Left renal cortex interstitium (tissue), 4 donors: ENCODE results near the gene IFT25. TPM values are rescaled to one million over a fixed set of nuclear protein-coding genes. Genes with fewer than 3 reads are reported as not detected.
A peak's percentile ranks its signal among the peaks of the same experiment; 100 is the strongest.
"Not testable (repeated sequence)": the region's sequence is repeated elsewhere in the genome, so short reads cannot be mapped to it uniquely, and the experiment has no call there.

Experiments used
- DNase-seq, 4 donors: peaks; one replicate each; pipeline ENCODE4 v3.0.0-alpha.2; 2013; ENCODE audit warnings: low read depth in 4 of 4, low spot score in 2 of 4, missing footprints in 1 of 4
- polyA plus RNA-seq, 4 donors: library from polyadenylated mRNA; unstranded; fragments of 120-200 nt; gene quantifications; one replicate each; pipeline ENCODE4 v1.2.1, GENCODE V29; 2013; ENCODE audit not compliant: insufficient read length in 4 of 4

The IFT25 gene
- 10 to 100 TPM; 44.9 to 66.6 (median 48.3) TPM for polyA plus RNA-seq

GRCh38 chr1:53945433-53946251 is at the start of gene IFT25:
TSS of gene IFT25 (minus strand) at chr1:53945699. CDS start at chr1:53940082, 5,617 bp downstream.
- peak; percentile 89 to 90 (median 90) for DNase-seq

GRCh38 chr1:53994516-53994915 is 49.0 kb upstream of the IFT25 start:
- DNase-seq: not testable (repeated sequence)

GRCh38 chr1:53992085-53992874 is 46.8 kb upstream of the IFT25 start:
- DNase-seq: no peak

GRCh38 chr1:53987880-53988279 is 42.4 kb upstream of the IFT25 start:
- DNase-seq: no peak

- no peak for DNase-seq
Observed at GRCh38 chr1:53986458-53986857, 41.0 kb upstream of the IFT25 start.

- no peak for DNase-seq
Observed at GRCh38 chr1:53984726-53985125, 39.2 kb upstream of the IFT25 start.

GRCh38 chr1:53982763-53983104 is 37.2 kb upstream of the IFT25 start:
- DNase-seq: peak in 3 of 4 donors; percentile 18 to 36 (median 24)

- peak in 3 of 4 donors; percentile 18 to 45 (median 21) for DNase-seq
Observed at GRCh38 chr1:53982034-53982762, 36.7 kb upstream of the IFT25 start.

- no peak for DNase-seq
Observed at GRCh38 chr1:53981220-53981619, 35.7 kb upstream of the IFT25 start.

- DNase-seq: no peak
Observed at GRCh38 chr1:53979712-53980450, 34.4 kb upstream of the IFT25 start.

GRCh38 chr1:53975861-53976260 is 30.4 kb upstream of the IFT25 start:
- no peak for DNase-seq

- no peak for DNase-seq
Observed at GRCh38 chr1:53971718-53972117, 26.2 kb upstream of the IFT25 start.

- DNase-seq: not testable (repeated sequence)
Observed at GRCh38 chr1:53969323-53969722, 23.8 kb upstream of the IFT25 start.

GRCh38 chr1:53968125-53968513 is 22.6 kb upstream of the IFT25 start:
- DNase-seq: no peak

GRCh38 chr1:53967409-53968124 is 22.1 kb upstream of the IFT25 start:
- DNase-seq: no peak

GRCh38 chr1:53966794-53967193 is 21.3 kb upstream of the IFT25 start:
- DNase-seq: no peak

- DNase-seq: no peak
Observed at GRCh38 chr1:53964109-53964508, 18.6 kb upstream of the IFT25 start.

GRCh38 chr1:53963460-53963859 is 18.0 kb upstream of the IFT25 start:
- DNase-seq: no peak

- DNase-seq: no peak
Observed at GRCh38 chr1:53962395-53962794, 16.9 kb upstream of the IFT25 start.
